OCI-LY1 (cell line): ENCODE measurements around the gene ARID3C.

ENCODE experiments used
- H2AFZ ChIP-seq: fragments of 200-600 bp; sonication (generic), shearing (Covaris generic); 2 replicates; pipeline ENCODE4 v1.6.0; 2014; ENCODE audit warnings: antibody characterized with exemption, mild to moderate bottlenecking, low read length
- H3F3A ChIP-seq: fragments of 200-600 bp; sonication (generic), shearing (Covaris generic); 2 replicates; pipeline ENCODE4 v1.6.0; 2014; ENCODE audit warnings: mild to moderate bottlenecking, antibody characterized with exemption, low read length, moderate library complexity; ENCODE audit not compliant: insufficient read depth
- H3K27ac ChIP-seq: fragments of 200-600 bp; sonication (generic); 2 replicates; pipeline ENCODE4 v1.5.1; 2014; ENCODE audit warnings: low read length, mixed run types, mild to moderate bottlenecking, low read depth; ENCODE audit not compliant: poor library complexity, severe bottlenecking
- H3K27me3 ChIP-seq: fragments of 200-600 bp; sonication (generic); 2 replicates; pipeline ENCODE4 v1.6.0; 2014; ENCODE audit warnings: antibody characterized with exemption, mild to moderate bottlenecking, low read length, moderate library complexity; ENCODE audit not compliant: insufficient read depth
- H3K36me3 ChIP-seq: fragments of 200-600 bp; sonication (generic); 2 replicates; pipeline ENCODE4 v1.6.1; 2014; ENCODE audit warnings: mild to moderate bottlenecking, antibody characterized with exemption, low read length, moderate library complexity, mixed read lengths; ENCODE audit not compliant: insufficient read depth
- H3K4me1 ChIP-seq: fragments of 200-600 bp; sonication (generic); 2 replicates; pipeline ENCODE4 v1.5.1; 2014; ENCODE audit warnings: mild to moderate bottlenecking, low read length, moderate library complexity; ENCODE audit not compliant: insufficient read depth, severe bottlenecking
- H3K4me2 ChIP-seq: fragments of 200-600 bp; sonication (generic), shearing (Covaris generic); 2 replicates; pipeline ENCODE4 v1.6.1; 2014; ENCODE audit warnings: low read length
- H3K4me3 ChIP-seq: fragments of 200-600 bp; sonication (generic); 2 replicates; pipeline ENCODE4 v1.5.1; 2014; ENCODE audit warnings: low read length, low read depth, mild to moderate bottlenecking, mixed read lengths; ENCODE audit not compliant: poor library complexity, severe bottlenecking
- H3K79me2 ChIP-seq: fragments of 200-600 bp; shearing (Covaris generic); 2 replicates; pipeline ENCODE4 v1.6.1; 2016; ENCODE audit warnings: mixed run types, low read length, mixed read lengths; ENCODE audit not compliant: insufficient read depth
- H3K9ac ChIP-seq: fragments of 200-600 bp; sonication (generic), shearing (Covaris generic); 2 replicates; pipeline ENCODE4 v1.6.1; 2014; ENCODE audit warnings: mild to moderate bottlenecking, low read length, mixed read lengths
- H3K9me2 ChIP-seq: fragments of 200-600 bp; sonication (generic), shearing (Covaris generic); 2 replicates; pipeline ENCODE4 v1.6.1; 2014; ENCODE audit warnings: low read depth, mild to moderate bottlenecking, low read length, mixed read lengths
- H3K9me3 ChIP-seq: fragments of 200-600 bp; shearing (Covaris generic); 2 replicates; pipeline ENCODE4 v1.6.1; 2014; ENCODE audit warnings: low read length, mixed read lengths
- H4K20me1 ChIP-seq: fragments of 200-600 bp; sonication (generic), shearing (Covaris generic); 2 replicates; pipeline ENCODE4 v1.6.0; 2016; ENCODE audit warnings: mild to moderate bottlenecking, low read length; ENCODE audit not compliant: insufficient read depth
- EZH2 ChIP-seq: fragments of 200-600 bp; sonication (generic), shearing (Covaris generic); IDR thresholded peaks from 2 replicates; pipeline ENCODE4 v1.8.0; 2017; ENCODE audit warnings: borderline replicate concordance, mixed run types, mild to moderate bottlenecking, antibody characterized with exemption, low read length, moderate library complexity, mixed read lengths
- TF ChIP-seq, protein P1 (sequence below): fragments of 200-600 bp; sonication (generic), shearing (Covaris generic); IDR thresholded peaks from 2 replicates; pipeline ENCODE4 v1.5.1; 2017; ENCODE audit warnings: mild to moderate bottlenecking, antibody characterized with exemption, low read length, moderate library complexity, mixed read lengths

Gene ARID3C

GRCh38 chr9:34648673-34649072 is 19.8 kb upstream of the ARID3C start:
- H3K27ac ChIP-seq = no peak overlapping the region
- no peaks in the 10 kb centered on the region for H3F3A ChIP-seq
- no peaks in the 10 kb centered on the region for H3K9me3 ChIP-seq
- peaks cover 29% of the 10 kb centered on the region for H3K4me1 ChIP-seq
- no peak overlapping the region for H3K4me3 ChIP-seq
- TF ChIP-seq, protein P1, sequence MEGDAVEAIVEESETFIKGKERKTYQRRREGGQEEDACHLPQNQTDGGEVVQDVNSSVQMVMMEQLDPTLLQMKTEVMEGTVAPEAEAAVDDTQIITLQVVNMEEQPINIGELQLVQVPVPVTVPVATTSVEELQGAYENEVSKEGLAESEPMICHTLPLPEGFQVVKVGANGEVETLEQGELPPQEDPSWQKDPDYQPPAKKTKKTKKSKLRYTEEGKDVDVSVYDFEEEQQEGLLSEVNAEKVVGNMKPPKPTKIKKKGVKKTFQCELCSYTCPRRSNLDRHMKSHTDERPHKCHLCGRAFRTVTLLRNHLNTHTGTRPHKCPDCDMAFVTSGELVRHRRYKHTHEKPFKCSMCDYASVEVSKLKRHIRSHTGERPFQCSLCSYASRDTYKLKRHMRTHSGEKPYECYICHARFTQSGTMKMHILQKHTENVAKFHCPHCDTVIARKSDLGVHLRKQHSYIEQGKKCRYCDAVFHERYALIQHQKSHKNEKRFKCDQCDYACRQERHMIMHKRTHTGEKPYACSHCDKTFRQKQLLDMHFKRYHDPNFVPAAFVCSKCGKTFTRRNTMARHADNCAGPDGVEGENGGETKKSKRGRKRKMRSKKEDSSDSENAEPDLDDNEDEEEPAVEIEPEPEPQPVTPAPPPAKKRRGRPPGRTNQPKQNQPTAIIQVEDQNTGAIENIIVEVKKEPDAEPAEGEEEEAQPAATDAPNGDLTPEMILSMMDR = no peak
- TF ChIP-seq EZH2 = no peak
- H3K36me3 ChIP-seq = peaks cover 35% of the 10 kb centered on the region
- H3K9me2 ChIP-seq = no peaks in the 10 kb centered on the region
- H2AFZ ChIP-seq = no peak overlapping the region
- H3K9ac ChIP-seq = no peak overlapping the region
- H3K27me3 ChIP-seq = no peaks in the 10 kb centered on the region
- no peaks in the 10 kb centered on the region for H3K79me2 ChIP-seq
- H4K20me1 ChIP-seq = no peaks in the 10 kb centered on the region
- H3K4me2 ChIP-seq = no peak overlapping the region

GRCh38 chr9:34647651-34648050 is 18.8 kb upstream of the ARID3C start:
- Histone ChIP-seq H3K27ac (no peak overlapping the region), H3K4me1 (peaks cover 29% of the 10 kb centered on the region), H3K4me2 (peak overlapping the region; percentile 87), H4K20me1 (no peaks in the 10 kb centered on the region), H3K27me3 (no peaks in the 10 kb centered on the region), H2AFZ (no peak overlapping the region), H3K9ac (peak overlapping the region; percentile 87), H3F3A (no peaks in the 10 kb centered on the region), H3K9me3 (no peaks in the 10 kb centered on the region), H3K9me2 (no peaks in the 10 kb centered on the region), H3K79me2 (no peaks in the 10 kb centered on the region), H3K4me3 (peak overlapping the region; percentile 77), H3K36me3 (peaks cover 35% of the 10 kb centered on the region)
- TF ChIP-seq, protein P1 = no peak
- no peak for TF ChIP-seq EZH2

DNA sequence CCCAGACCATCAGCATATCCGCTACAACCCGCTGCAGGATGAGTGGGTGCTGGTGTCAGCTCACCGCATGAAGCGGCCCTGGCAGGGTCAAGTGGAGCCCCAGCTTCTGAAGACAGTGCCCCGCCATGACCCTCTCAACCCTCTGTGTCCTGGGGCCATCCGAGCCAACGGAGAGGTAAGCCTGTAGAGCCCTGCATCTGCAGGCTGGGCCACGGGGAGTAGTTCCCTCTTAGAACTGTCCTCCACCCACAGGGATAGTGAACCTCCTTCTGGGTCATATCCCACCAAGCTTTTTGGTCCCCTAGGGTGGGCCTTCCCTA is 18.2 kb upstream of the ARID3C start:
- no peak overlapping the region for H3K27ac ChIP-seq
- peaks cover 35% of the 10 kb centered on the region for H3K36me3 ChIP-seq
- H3K9me2 ChIP-seq = no peaks in the 10 kb centered on the region
- H3K9ac ChIP-seq = peak overlapping the region; percentile 87
- H4K20me1 ChIP-seq = no peaks in the 10 kb centered on the region
- no peak overlapping the region for H2AFZ ChIP-seq
- no peak for TF ChIP-seq EZH2
- TF ChIP-seq, protein P1 = no peak
- H3K9me3 ChIP-seq = no peaks in the 10 kb centered on the region
- H3F3A ChIP-seq = no peaks in the 10 kb centered on the region
- no peaks in the 10 kb centered on the region for H3K27me3 ChIP-seq
- H3K79me2 ChIP-seq = no peaks in the 10 kb centered on the region
- H3K4me1 ChIP-seq = peaks cover 25% of the 10 kb centered on the region
- H3K4me3 ChIP-seq = peak overlapping the region; percentile 77
- H3K4me2 ChIP-seq = peak overlapping the region; percentile 87
